ENCODE data around the gene CNTN4.

CNTN4 gene

GRCh38 chr3:3086239-3086638, 987.6 kb downstream of the CNTN4 start:
- DNase-seq: no peak

DNA sequence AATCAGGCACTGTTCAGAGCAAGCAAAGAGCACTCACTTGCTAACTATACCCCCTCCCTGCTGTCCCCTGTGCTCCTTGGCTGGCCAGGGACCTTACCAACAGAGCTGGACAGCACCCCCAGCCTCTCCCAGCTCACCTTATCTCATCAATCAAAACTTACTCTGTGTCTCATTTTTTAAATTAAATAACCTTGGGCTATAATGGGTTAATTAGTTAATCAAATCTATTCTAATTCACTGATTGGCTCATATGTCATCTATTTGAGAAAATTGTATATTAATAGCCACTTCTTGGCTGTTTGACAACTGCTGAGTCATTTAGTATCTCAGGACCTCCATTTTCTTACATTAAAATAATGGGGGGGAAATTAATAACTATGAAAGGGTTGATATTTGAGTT, 988.6 kb downstream of the CNTN4 start:
- DNase-seq: no peak

- no peak for DNase-seq
These were observed 989.2 kb downstream of the CNTN4 start for GRCh38 chr3:3087716-3088465.

GRCh38 chr3:3089017-3089416, 990.4 kb downstream of the CNTN4 start:
- DNase-seq: no peak

DNA sequence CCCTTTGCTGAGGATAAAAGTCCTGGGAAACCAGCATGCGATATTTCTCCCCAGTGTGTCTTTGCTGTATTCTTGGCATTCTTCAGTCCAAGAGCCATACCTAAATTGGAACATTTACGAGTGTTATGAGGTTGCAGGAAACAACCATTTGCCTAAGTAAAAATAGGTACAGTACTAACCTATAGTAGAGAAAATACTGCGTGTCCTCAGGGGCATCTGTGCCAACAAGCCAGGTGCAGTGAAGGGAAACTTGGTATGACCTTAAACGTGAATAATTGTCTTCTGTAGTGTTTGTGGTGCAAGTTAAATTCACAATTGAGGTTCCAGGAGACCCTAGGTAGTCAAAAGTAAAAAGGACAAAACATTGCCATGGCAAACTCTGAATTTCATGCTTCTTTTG, 999.3 kb downstream of the CNTN4 start:
- DNase-seq: no peak

GRCh38 chr3:3101660-3102458, 1003.2 kb downstream of the CNTN4 start:
- no peak for DNase-seq

DNA sequence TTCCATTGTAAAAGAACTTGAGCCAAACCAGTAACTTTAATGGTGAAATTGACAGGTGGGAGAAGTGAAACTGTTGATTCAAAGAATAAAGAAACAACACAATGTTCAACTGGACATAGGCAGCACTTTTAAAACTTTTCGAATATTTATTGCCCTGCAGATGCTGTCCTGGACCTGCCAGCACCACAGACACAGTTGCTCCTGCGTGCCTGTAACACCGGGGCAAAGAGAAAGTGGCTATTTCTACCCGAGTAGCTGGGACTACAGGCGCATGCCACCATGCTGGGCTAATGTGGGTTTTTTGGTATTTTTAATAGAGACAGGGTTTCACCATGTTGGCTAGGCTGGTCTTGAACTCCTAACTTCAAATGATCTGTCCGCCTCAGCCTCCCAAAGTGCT, 1004.1 kb downstream of the CNTN4 start:
- no peak for DNase-seq

DNA sequence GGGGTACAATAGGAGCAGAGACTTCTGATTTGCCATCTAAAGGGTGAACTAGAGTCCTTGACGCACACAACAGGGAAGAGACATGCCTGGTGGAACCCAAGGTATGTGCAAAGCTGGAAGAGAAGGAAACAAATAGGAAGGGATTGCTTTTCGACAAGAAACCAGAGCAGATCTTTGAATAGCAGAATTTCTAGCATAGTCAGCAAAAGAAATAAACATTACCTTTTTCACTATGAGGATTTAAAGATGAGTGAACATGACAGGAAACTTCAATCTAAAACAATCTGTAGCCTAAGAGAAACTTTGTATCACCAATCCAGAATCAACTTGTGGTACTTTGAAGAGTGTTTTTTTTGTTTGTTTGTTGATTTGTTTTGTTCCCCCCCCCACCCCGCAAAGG, 1006.6 kb downstream of the CNTN4 start:
- no peak for DNase-seq

- DNase-seq: no peak
These were observed 1007.1 kb downstream of the CNTN4 start for GRCh38 chr3:3105815-3106214.

- DNase-seq: no peak
These were observed 1008.5 kb downstream of the CNTN4 start for GRCh38 chr3:3107181-3107580.
